Measurements from ENCODE around the gene STAB2. TPM values are rescaled to one million over a fixed set of nuclear protein-coding genes. Genes with fewer than 3 reads are reported as not detected.
A peak's percentile ranks its signal among the peaks of the same experiment; 100 is the strongest.

STAB2 gene
- total RNA-seq, 1 donor from 2014 or later, result not detected

- no peak for DNase-seq (ENCODE audit: low read depth)
- Histone ChIP-seq H3K4me3 (ENCODE audit: low read depth, low read length) (no peak overlapping the region), H3K36me3 (ENCODE audit: control insufficient read depth, insufficient read depth, low read length) (no peaks in the 10 kb centered on the region), H3K27me3 (ENCODE audit: control insufficient read depth, insufficient read depth, low read length) (peaks cover 9% of the 10 kb centered on the region)
- FAIRE-seq, result no peak
- TF ChIP-seq CTCF (IDR thresholded peaks at IDR 0.05; ENCODE audit: insufficient read depth, low read length, severe bottlenecking), result no peak
These were observed 67.7 kb downstream of the STAB2 start for GRCh38 chr12:103654816-103655215.

DNA sequence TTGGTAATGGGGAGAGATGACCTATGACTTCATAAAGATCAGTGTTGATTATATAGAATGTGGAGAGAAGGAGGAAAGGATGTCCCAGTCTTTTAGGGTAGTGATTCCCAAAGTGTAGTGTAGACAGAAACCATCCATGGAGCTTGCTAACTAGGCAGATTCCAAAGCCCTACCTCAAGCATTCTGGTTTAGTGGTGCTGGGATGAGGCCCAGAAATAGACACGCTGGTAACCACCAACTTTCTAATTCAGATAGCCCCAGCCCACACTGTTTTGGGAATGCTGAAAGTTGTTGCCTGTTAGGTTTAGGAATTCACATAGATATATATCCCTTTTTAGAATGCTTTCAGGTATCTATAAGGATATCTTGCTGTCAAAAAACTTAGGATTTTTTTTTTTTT is 69.2 kb downstream of the STAB2 start:
- H3K4me3 ChIP-seq (ENCODE audit: low read depth, low read length), result no peak overlapping the region
- DNase-seq (ENCODE audit: low read depth) (no peak), FAIRE-seq (no peak)
- no peaks in the 10 kb centered on the region for H3K36me3 ChIP-seq (ENCODE audit: control insufficient read depth, insufficient read depth, low read length)
- H3K27me3 ChIP-seq (ENCODE audit: control insufficient read depth, insufficient read depth, low read length), result peaks cover 11% of the 10 kb centered on the region
- no peak for TF ChIP-seq CTCF (IDR thresholded peaks at IDR 0.05; ENCODE audit: insufficient read depth, low read length, severe bottlenecking)

DNA sequence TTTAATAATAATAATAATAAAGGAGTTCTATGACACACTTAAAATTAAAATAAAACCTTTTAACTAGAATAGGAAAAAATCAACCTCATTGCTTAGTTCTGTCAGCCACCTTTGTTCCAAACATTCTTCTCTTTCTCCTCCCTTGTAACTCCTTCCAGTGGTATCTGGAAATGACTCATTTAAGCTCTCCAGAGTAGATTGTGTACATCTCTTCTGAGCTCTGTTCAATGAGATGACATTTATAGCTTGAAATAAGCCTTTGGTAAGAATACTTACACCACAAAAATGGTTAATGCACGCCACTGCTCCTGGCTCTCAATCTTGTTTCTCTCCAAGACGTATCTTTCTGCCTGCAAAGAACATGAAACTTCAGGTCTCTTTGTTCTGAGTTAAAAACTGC is 70.3 kb downstream of the STAB2 start:
- H3K4me3 ChIP-seq (ENCODE audit: low read depth, low read length), result no peak overlapping the region
- FAIRE-seq, result no peak
- DNase-seq (ENCODE audit: low read depth), result peak; percentile 41
- peaks cover 11% of the 10 kb centered on the region for H3K27me3 ChIP-seq (ENCODE audit: control insufficient read depth, insufficient read depth, low read length)
- TF ChIP-seq CTCF (IDR thresholded peaks at IDR 0.05; ENCODE audit: insufficient read depth, low read length, severe bottlenecking), result no peak
- no peaks in the 10 kb centered on the region for H3K36me3 ChIP-seq (ENCODE audit: control insufficient read depth, insufficient read depth, low read length)

DNA sequence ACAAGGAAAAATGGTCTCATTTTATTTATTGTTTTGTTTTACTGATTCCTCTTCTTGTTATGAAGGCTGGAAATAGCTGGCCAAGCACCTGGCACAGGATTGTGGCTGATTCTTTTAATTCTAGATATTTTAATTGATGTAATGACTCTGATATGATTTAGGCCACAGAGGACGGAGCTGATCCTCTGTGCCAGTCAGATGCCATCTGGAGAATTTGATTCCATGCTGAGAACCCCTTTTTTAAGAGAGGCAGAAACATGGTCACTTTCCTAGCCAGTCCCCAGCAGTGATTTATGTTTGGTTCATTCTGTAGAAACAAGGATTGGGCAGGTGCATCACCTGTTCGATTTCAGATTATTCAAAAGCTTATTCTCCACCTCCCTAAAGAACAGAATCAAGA is 77.6 kb downstream of the STAB2 start:
- Histone ChIP-seq H3K36me3 (ENCODE audit: control insufficient read depth, insufficient read depth, low read length) (no peaks in the 10 kb centered on the region), H3K4me3 (ENCODE audit: low read depth, low read length) (no peak overlapping the region), H3K27me3 (ENCODE audit: control insufficient read depth, insufficient read depth, low read length) (peaks cover 2% of the 10 kb centered on the region)
- DNase-seq (ENCODE audit: low read depth) (no peak), FAIRE-seq (no peak)
- TF ChIP-seq CTCF (IDR thresholded peaks at IDR 0.05; ENCODE audit: insufficient read depth, low read length, severe bottlenecking), result no peak

DNA sequence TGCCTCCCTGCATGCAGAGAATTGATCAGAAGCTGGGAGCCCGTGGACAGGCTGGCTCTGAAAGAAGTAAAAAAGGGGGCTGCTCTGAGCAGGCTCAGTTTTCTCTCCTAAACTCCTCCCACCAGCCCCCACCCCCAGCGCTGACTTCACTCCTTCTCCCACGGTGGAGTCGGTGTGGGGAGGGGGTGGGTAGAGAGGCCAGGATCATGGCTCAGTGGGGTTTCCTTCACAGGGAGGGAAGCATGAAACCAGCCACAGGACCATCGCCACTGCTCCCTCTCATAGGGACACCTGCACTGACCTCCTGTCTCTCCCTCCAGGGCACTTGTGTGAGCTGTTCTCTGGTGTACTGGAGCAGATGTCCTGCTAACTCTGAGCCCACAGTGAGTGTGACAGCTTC is 78.9 kb downstream of the STAB2 start:
- DNase-seq (ENCODE audit: low read depth) (no peak), FAIRE-seq (no peak)
- Histone ChIP-seq H3K4me3 (ENCODE audit: low read depth, low read length) (no peak overlapping the region), H3K27me3 (ENCODE audit: control insufficient read depth, insufficient read depth, low read length) (no peaks in the 10 kb centered on the region), H3K36me3 (ENCODE audit: control insufficient read depth, insufficient read depth, low read length) (no peaks in the 10 kb centered on the region)
- no peak for TF ChIP-seq CTCF (IDR thresholded peaks at IDR 0.05; ENCODE audit: insufficient read depth, low read length, severe bottlenecking)

- no peak for DNase-seq (ENCODE audit: low read depth)
- H3K4me3 ChIP-seq (ENCODE audit: low read depth, low read length), result no peak overlapping the region
- H3K27me3 ChIP-seq (ENCODE audit: control insufficient read depth, insufficient read depth, low read length), result no peaks in the 10 kb centered on the region
- H3K36me3 ChIP-seq (ENCODE audit: control insufficient read depth, insufficient read depth, low read length), result no peaks in the 10 kb centered on the region
- no peak for TF ChIP-seq CTCF (IDR thresholded peaks at IDR 0.05; ENCODE audit: insufficient read depth, low read length, severe bottlenecking)
- FAIRE-seq, result no peak
These were observed 80.1 kb downstream of the STAB2 start for GRCh38 chr12:103667125-103667524.

All from bronchial epithelial cell (primary cell).